PC-3 (cell line): ENCODE data around the gene UBN2.

Source experiments
- CTCF ChIP-seq: fragments of 300-600 bp; sonication (generic); conservative IDR thresholded peaks from 2 replicates; pipeline ENCODE4 v1.5.1; 2017; ENCODE audit warnings: antibody characterized with exemption, low read depth, mild to moderate bottlenecking, low read length
- EZH2 ChIP-seq: fragments of 300-600 bp; sonication (generic); IDR thresholded peaks from one replicate; pipeline ENCODE4 v1.6.1; 2017; ENCODE audit warnings: antibody characterized with exemption, mild to moderate bottlenecking, low read length; ENCODE audit not compliant: unreplicated experiment
- EZH2phosphoT487 ChIP-seq: fragments of 300-600 bp; sonication (generic); IDR thresholded peaks from 2 replicates; pipeline ENCODE4 v1.6.1; 2018; ENCODE audit warnings: mild to moderate bottlenecking, antibody characterized with exemption, low read length, borderline replicate concordance

GRCh38 chr7:139286144-139286543, 55.1 kb downstream of the UBN2 start:
- no peak for TF ChIP-seq CTCF
- no peak for TF ChIP-seq EZH2
- no peak for TF ChIP-seq EZH2phosphoT487
